Muscle layer of colon (tissue), 2 donors: ENCODE data around the gene PLXND1.

Experiments used
- H3K27ac ChIP-seq: one replicate; pipeline ENCODE4 v1.7.0; 2013; ENCODE audit warnings: low read depth, mild to moderate bottlenecking, low read length, moderate library complexity
- H3K27me3 ChIP-seq, 2 donors: one replicate each; pipeline ENCODE4 v1.7.0; 2013; ENCODE audit warnings: low read length in 2 of 2, mild to moderate bottlenecking in 2 of 2; ENCODE audit not compliant: insufficient read depth in 2 of 2, control insufficient read depth in 1 of 2
- H3K36me3 ChIP-seq: one replicate; pipeline ENCODE4 v1.7.0; 2013; ENCODE audit warnings: mild to moderate bottlenecking, low read length; ENCODE audit not compliant: insufficient read depth
- H3K4me1 ChIP-seq: one replicate; pipeline ENCODE4 v1.7.0; 2013; ENCODE audit warnings: mild to moderate bottlenecking, low read length; ENCODE audit not compliant: insufficient read depth
- H3K4me3 ChIP-seq, 2 donors: one replicate each; pipeline ENCODE4 v1.7.0; 2013; ENCODE audit warnings: low read length in 2 of 2, low read depth in 1 of 2, mild to moderate bottlenecking in 1 of 2, moderate library complexity in 1 of 2
- H3K9ac ChIP-seq: one replicate; pipeline ENCODE4 v1.7.0; 2013; ENCODE audit warnings: low read length
- H3K9me3 ChIP-seq: one replicate; pipeline ENCODE4 v1.7.0; 2013; ENCODE audit warnings: mild to moderate bottlenecking, low read length
- donor health status: abdominal sarcoma.
- donor health status: Adenocarcinoma of cecum.

The PLXND1 gene, protein sequence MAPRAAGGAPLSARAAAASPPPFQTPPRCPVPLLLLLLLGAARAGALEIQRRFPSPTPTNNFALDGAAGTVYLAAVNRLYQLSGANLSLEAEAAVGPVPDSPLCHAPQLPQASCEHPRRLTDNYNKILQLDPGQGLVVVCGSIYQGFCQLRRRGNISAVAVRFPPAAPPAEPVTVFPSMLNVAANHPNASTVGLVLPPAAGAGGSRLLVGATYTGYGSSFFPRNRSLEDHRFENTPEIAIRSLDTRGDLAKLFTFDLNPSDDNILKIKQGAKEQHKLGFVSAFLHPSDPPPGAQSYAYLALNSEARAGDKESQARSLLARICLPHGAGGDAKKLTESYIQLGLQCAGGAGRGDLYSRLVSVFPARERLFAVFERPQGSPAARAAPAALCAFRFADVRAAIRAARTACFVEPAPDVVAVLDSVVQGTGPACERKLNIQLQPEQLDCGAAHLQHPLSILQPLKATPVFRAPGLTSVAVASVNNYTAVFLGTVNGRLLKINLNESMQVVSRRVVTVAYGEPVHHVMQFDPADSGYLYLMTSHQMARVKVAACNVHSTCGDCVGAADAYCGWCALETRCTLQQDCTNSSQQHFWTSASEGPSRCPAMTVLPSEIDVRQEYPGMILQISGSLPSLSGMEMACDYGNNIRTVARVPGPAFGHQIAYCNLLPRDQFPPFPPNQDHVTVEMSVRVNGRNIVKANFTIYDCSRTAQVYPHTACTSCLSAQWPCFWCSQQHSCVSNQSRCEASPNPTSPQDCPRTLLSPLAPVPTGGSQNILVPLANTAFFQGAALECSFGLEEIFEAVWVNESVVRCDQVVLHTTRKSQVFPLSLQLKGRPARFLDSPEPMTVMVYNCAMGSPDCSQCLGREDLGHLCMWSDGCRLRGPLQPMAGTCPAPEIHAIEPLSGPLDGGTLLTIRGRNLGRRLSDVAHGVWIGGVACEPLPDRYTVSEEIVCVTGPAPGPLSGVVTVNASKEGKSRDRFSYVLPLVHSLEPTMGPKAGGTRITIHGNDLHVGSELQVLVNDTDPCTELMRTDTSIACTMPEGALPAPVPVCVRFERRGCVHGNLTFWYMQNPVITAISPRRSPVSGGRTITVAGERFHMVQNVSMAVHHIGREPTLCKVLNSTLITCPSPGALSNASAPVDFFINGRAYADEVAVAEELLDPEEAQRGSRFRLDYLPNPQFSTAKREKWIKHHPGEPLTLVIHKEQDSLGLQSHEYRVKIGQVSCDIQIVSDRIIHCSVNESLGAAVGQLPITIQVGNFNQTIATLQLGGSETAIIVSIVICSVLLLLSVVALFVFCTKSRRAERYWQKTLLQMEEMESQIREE (N-terminal part only)

DNA sequence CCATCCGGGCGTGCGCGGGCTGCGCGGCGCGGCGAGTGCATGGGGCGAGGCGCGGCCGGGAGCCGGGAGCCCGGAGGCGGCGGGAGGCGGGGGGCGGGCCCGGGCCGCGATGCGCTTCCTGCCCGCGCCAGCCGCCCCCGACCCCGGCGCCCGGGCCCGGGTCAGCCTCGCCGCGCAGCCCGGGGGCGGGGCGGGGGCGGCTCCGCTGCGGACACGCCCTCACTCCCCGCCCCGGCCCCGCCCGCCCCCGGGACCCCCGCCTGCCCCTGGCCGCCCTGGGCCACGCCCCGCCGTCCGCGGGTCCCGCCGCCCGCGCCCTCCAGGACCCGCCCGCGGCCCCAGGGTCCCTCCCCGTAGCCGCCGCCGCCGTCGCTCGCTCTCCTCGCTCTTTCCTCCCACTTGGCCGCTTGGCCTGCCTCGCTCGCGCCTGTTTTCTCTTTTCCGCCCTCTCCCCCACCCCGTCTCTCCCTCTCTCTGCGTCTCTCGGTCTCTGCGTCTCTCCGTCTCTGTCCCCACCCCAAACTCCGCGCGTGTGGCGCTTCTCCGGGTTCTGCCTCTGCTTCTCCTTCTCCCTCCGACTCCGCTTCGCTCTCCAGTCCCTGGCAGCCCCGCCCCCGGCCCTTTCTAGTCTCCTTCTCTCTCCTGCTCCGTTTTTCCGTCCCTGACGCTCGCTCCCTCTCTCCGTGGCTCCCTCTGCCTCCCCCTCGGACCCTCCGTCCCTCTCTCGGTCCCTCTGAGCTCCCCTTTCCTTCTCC lies at the start of gene PLXND1:
Gene PLXND1, minus strand, starts transcription at position 41 of the 755 bp plus-strand sequence. Its CDS starts 37 bp downstream, at position 4.
- Histone ChIP-seq H3K4me1 (peaks cover 53% of the 10 kb centered on the region), H3K36me3 (no peaks in the 10 kb centered on the region), H3K9me3 (no peaks in the 10 kb centered on the region), H3K27ac (peak within 1 kb of the TSS; percentile 70), H3K4me3 (peak within 1 kb of the TSS; percentile 37 to 64), H3K27me3 (peaks cover 0 to 6% of the 10 kb centered on the region in 2 donors), H3K9ac (peak within 1 kb of the TSS; percentile 74)

DNA sequence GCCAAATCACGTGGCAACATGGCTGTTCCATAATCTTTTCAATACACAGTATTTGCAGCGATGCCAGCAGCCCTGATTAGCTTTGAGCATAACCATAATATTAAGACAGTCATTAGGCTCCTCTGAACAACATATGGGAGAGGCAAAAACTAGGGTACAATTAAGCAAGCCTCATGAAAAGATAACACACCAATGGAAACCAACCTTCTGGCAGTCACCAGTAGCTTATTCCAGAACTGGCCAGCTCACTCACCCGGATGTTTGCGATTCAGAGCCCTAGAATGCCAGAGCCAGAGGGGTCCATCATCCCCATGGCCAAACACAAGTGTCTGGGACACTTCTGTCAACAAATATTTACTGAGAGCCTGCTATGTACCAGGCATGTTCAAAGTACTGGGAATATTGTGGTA lies 48.8 kb upstream of the PLXND1 start:
- Histone ChIP-seq H3K4me3 (no peak overlapping the region), H3K27ac (no peak overlapping the region), H3K9me3 (no peaks in the 10 kb centered on the region), H3K9ac (no peak overlapping the region), H3K36me3 (peaks cover 18% of the 10 kb centered on the region), H3K27me3 (no peaks in the 10 kb centered on the region), H3K4me1 (peaks cover 23% of the 10 kb centered on the region)

DNA sequence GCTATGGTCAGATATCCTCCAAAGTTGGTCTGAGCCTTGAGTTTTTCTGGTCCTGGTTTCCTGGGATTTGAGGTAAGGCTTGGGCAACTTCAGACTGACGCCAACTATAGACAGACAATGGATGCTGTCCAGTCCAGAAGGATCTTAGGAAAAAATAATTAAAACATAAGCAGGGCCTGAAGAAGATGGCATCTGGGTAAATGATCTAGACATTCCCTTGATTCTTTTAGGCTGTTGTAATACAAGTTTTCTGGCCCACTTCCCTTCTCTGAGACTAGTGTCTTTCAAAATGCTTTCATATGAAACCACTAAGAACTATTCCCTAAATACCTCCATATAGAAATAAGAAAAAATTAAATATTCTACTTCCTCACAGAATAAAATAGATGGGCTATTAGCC lies 47.7 kb upstream of the PLXND1 start:
- H3K27ac ChIP-seq, result no peak overlapping the region
- H3K4me3 ChIP-seq, result no peak overlapping the region
- H3K27me3 ChIP-seq, result no peaks in the 10 kb centered on the region
- peaks cover 23% of the 10 kb centered on the region for H3K4me1 ChIP-seq
- no peak overlapping the region for H3K9ac ChIP-seq
- peaks cover 18% of the 10 kb centered on the region for H3K36me3 ChIP-seq
- no peaks in the 10 kb centered on the region for H3K9me3 ChIP-seq

DNA sequence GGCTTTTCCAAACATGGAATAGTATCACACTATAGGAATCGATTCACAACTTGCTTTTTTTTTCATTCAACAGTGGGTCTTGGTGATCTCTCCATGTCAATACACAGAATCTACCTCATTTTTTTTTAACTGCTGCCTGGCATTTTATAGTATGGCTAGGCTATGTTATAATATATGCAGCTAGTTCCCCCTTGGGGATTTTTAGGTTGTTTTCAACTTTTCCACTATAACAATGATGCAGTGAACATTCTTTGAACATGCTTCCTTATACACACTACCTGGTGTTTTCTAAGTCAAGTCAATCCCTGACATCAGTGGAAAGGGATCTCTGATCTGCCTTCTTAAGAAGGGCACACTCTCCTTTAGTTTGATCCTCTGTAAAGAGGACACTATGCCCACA lies 46.5 kb upstream of the PLXND1 start:
- H3K4me1 ChIP-seq, result peaks cover 17% of the 10 kb centered on the region
- no peak overlapping the region for H3K9ac ChIP-seq
- no peaks in the 10 kb centered on the region for H3K9me3 ChIP-seq
- peaks cover 18% of the 10 kb centered on the region for H3K36me3 ChIP-seq
- no peak overlapping the region for H3K27ac ChIP-seq
- H3K4me3 ChIP-seq, result no peak overlapping the region
- H3K27me3 ChIP-seq, result no peaks in the 10 kb centered on the region

DNA sequence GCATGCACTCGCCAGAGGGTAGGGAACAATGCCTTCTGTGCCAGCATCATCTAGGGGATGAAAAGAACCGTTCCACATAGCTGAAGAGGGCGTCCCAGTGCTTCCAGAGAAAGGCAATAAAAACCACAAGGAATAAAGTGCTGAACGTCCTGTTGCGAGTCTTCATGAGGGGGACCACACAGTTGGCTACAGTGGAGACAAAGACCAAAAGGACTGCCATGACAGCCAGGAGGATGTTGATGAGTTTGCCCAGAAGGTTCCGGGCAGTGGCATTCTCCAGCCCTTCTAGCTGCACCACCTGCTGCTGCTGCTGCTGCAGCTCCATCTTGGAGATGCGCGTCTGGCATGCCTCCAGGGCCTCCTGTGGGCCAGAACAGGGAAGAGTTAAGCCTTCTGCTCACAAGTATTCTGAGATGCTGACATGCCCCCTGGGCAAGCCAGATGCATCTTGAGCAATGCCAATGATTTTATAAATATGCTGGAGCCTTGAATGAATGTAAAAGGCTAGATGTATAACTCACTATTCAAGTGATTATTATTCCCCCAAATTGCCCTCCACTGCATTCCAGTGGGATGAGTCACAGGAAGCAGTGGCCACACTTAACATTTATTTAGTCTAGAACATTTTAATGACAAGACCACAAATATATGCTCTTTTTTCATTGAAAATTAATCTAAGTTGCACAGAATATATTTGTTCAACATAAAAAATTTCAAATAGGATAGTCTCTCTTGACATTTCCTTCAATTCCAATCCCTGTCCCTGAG lies 45.1 kb upstream of the PLXND1 start:
- H3K4me1 ChIP-seq, result peaks cover 4% of the 10 kb centered on the region
- H3K4me3 ChIP-seq, result no peak overlapping the region
- H3K9me3 ChIP-seq, result no peaks in the 10 kb centered on the region
- peaks cover 18% of the 10 kb centered on the region for H3K36me3 ChIP-seq
- no peak overlapping the region for H3K9ac ChIP-seq
- H3K27me3 ChIP-seq, result no peaks in the 10 kb centered on the region
- H3K27ac ChIP-seq, result no peak overlapping the region

DNA sequence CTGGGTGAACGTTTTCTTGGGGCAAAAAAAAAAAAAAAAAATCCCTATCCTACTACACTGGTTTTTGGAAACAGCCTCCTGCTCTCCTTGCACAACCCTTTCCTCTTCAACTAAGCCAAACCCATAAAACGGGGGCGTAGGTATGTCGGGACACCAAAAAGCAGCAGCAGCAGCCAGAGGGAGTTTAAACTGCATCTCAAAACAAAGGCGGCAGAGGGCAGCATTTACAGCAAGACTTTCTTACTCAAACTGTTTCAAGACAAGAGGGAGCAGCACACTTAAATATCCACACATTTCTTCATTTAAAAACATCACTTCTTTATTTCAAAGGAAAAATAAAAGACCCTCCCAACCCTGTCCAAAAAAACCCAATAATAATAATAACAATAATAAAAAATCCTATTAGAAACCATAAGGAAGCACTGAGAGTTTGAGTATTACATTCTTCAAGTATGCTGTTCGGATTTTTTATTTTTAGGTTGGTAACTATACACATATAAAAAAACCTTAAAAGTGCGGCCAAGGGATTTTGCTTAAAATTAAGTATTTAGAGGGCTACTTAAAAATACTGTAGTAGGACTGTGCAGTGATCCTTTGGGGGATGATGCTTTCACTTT lies 43.9 kb upstream of the PLXND1 start:
- H3K9ac ChIP-seq, result no peak overlapping the region

DNA sequence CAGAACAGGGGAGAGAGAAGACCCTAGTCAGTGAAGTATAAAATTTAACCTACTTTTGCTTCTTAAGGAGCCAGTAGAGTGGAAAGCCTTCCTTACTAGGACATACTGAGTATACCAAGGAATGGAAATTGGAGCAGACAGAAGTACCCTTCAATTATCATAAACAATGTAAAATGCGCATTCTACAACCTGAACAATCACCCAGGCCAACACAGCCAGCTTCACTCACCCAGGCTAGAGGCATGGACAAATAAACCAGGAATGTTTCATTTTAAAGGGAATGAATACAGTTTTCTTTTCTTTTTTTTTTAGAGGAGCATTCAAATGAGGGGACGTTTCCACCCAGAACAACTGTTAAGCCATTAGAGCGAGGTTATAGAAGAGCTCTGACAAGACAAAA lies 41.9 kb upstream of the PLXND1 start:
- H3K4me1 ChIP-seq, result peaks cover 4% of the 10 kb centered on the region
- H3K27me3 ChIP-seq, result no peaks in the 10 kb centered on the region
- H3K9ac ChIP-seq, result no peak overlapping the region
- H3K9me3 ChIP-seq, result no peaks in the 10 kb centered on the region
- H3K27ac ChIP-seq, result no peak overlapping the region
- no peak overlapping the region for H3K4me3 ChIP-seq
- H3K36me3 ChIP-seq, result peaks cover 8% of the 10 kb centered on the region

More for the DNA sequence above, 43.9 kb upstream of the PLXND1 start:
- Histone ChIP-seq H3K4me1 (peaks cover 4% of the 10 kb centered on the region), H3K36me3 (peaks cover 18% of the 10 kb centered on the region), H3K27ac (no peak overlapping the region), H3K9me3 (no peaks in the 10 kb centered on the region), H3K4me3 (no peak overlapping the region), H3K27me3 (no peaks in the 10 kb centered on the region)

DNA sequence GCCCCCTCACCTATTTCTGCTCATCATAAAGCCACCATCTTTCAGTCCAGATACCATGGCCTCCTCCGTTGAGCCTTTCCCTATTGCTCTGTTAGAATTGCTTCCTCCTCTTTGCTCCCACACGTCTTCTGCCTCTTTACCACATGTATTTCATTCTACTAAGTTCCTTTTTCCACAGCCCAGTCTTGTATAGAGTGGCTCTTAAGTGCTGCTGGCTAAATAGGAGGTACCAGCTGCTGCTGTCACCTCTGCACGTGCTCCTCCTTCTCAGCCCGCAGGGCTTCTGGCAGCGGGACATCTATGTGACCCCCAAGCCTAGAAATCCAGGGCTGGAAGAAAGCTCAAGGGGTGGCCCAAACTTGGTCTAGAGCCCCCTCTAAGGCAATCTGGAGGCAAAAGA lies 38.8 kb upstream of the PLXND1 start:
- Histone ChIP-seq H3K36me3 (no peaks in the 10 kb centered on the region), H3K4me1 (no peaks in the 10 kb centered on the region)

DNA sequence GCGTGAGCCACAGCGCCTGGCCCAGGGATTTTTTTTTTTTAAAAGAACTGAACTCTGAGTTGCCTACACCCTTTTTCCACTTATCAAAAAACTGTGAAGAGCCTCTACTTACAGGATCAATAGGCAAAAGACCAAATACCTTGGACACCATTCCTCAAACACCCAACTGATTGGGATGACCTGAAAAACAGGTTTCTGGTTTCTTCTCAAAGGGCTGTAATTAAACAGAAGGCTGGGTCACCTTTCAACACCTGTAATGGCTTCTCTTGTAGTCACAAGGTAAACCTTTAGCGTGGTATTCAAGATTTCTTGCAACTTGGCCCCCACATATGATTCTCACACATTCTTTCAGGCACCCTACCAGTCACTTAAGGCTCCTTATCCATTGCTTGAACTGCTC lies 38.4 kb upstream of the PLXND1 start:
- H3K4me1 ChIP-seq, result no peaks in the 10 kb centered on the region
- no peak overlapping the region for H3K4me3 ChIP-seq
- H3K27me3 ChIP-seq, result no peaks in the 10 kb centered on the region
- H3K9me3 ChIP-seq, result no peaks in the 10 kb centered on the region
- H3K36me3 ChIP-seq, result no peaks in the 10 kb centered on the region
- H3K9ac ChIP-seq, result no peak overlapping the region
- H3K27ac ChIP-seq, result no peak overlapping the region

More for the DNA sequence above, 38.8 kb upstream of the PLXND1 start:
- Histone ChIP-seq H3K4me3 (no peak overlapping the region), H3K27me3 (no peaks in the 10 kb centered on the region), H3K9ac (no peak overlapping the region), H3K27ac (no peak overlapping the region), H3K9me3 (no peaks in the 10 kb centered on the region)
